HG02885 (cell line): ENCODE data around the gene PTTG1IP.

Source experiments
- ATAC-seq: cut with Tn5 transposase; IDR thresholded peaks from one replicate; pipeline ENCODE4 v1.9.1; 2021; ENCODE audit warnings: mild to moderate bottlenecking; ENCODE audit not compliant: unreplicated experiment, poor library complexity

Gene PTTG1IP

GRCh38 chr21:44910229-44911067 lies 37.0 kb upstream of the PTTG1IP start:
- no peak for ATAC-seq

GRCh38 chr21:44909719-44910118 lies 36.2 kb upstream of the PTTG1IP start:
- no peak for ATAC-seq

GRCh38 chr21:44908908-44909307 lies 35.4 kb upstream of the PTTG1IP start:
- no peak for ATAC-seq

GRCh38 chr21:44907966-44908895 lies 34.7 kb upstream of the PTTG1IP start:
- no peak for ATAC-seq

GRCh38 chr21:44907225-44907965 lies 33.9 kb upstream of the PTTG1IP start:
- no peak for ATAC-seq

- no peak for ATAC-seq
Measured at GRCh38 chr21:44905728-44906090, 32.2 kb upstream of the PTTG1IP start.

GRCh38 chr21:44905016-44905727 lies 31.7 kb upstream of the PTTG1IP start:
- no peak for ATAC-seq

- ATAC-seq = no peak
Measured at GRCh38 chr21:44904141-44904923, 30.8 kb upstream of the PTTG1IP start.

GRCh38 chr21:44903689-44904088 lies 30.2 kb upstream of the PTTG1IP start:
- ATAC-seq = no peak

- no peak for ATAC-seq
Measured at GRCh38 chr21:44903050-44903685, 29.7 kb upstream of the PTTG1IP start.

GRCh38 chr21:44902268-44903049 lies 29.0 kb upstream of the PTTG1IP start:
- ATAC-seq = no peak

GRCh38 chr21:44901391-44902074 lies 28.0 kb upstream of the PTTG1IP start:
- no peak for ATAC-seq

GRCh38 chr21:44900559-44901251 lies 27.2 kb upstream of the PTTG1IP start:
- ATAC-seq = no peak

GRCh38 chr21:44899768-44900558 lies 26.5 kb upstream of the PTTG1IP start:
- ATAC-seq = no peak

GRCh38 chr21:44898851-44899767 lies 25.6 kb upstream of the PTTG1IP start:
- ATAC-seq = no peak
